SIG-M5 treated with dmso at 0.1 percent for 504 hours (cell line): ENCODE measurements around the gene STIM2.
"Not testable (repeated sequence)": the region's sequence is repeated elsewhere in the genome, so short reads cannot be mapped to it uniquely, and the experiment has no call there.

Source experiments
- DNase-seq: peaks from one replicate; lab custom pipeline; 2025; ENCODE audit not compliant: unreplicated experiment; lab: John Stamatoyannopoulos, UW

The STIM2 gene

DNA sequence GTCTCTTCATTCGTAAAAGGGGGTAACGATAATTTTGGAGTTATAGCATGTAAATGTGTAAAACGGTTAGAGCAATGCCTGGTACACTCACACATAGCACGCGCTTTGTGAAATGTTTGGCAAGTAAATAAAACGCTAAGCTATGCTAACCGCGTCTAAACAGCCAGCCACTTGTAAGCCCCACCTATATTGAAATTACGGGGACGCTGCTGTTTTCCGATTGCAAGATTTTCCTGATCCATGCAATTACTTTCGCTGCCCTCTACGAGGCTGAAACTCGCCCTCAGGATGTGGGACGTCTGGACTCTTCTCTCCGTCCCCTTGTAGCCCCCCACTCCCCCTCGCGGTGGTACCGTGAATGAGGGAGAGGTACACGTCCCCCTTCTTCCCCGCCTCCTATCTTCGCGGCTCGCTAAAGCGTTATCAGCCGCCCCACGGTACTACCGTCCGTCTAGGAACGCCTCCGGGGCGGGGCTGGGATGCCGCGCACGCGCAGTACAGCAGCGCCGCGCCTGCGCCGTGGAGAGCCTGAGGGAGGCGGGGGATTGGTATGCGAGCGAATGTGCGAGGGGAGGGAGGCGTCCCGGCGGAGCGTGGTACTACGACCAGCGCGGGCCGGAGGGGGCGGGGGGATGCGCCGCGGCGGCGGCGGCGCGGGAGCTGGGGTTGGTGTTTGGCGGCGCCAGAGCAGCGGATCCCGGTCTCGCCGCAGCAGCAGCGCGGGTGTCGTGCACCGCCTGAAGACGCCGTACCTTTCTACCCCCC is at the start of gene STIM2:
Gene STIM2 (plus strand): TSS at position 685 of the 765 bp plus-strand sequence.
- DNase-seq, result peak; percentile 94

DNA sequence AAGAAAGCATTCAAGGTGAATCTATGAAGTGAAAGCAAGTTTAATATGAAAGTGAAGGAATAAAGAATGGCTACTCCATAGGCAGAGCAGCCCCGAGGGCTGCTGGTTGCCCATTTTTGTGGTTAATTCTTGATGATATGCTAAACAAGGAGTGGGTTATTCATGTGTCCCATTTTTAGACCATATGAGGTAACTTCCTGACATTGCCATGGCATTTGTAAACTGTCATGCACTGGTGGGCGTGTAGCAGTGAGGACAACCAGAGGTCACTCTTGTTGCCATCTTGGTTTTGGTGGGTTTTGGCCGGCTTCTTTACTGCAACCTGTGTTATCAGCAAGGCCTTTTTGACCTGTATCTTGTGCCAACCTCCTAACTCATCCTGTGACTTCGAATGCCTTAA is 49.1 kb upstream of the STIM2 start:
- peak; percentile 31 for DNase-seq

DNA sequence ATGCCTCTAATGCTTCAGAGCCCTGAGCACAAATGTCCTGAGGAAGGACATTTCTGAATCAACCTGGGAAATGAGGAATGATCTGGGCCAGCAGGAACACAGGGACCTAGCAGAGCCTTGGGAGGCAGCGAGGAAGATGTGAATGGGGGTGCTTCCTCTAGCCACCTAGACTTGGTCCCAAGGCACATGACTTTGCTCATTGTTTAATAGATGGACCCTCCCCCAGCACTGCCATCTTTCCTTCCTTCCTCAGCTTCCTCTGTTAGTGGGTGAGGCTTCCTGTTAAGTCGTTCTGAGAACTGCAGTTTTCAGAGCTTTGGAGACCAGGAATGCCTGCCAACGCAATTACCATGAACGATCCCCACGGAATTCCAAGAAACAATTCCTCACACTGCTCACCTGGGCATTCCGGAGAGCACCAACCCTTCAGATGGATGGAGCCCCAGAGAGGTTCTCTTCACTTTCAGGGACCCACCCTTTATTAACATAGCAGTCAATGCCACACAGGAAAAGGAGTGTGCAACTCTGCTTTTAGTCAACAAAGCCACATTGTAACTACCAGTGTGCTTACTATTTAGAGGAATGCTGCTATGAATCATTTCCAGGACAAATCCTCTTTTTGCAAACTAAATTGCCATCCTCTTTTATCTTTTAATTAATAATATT is 48.5 kb upstream of the STIM2 start:
- DNase-seq, result no peak

DNA sequence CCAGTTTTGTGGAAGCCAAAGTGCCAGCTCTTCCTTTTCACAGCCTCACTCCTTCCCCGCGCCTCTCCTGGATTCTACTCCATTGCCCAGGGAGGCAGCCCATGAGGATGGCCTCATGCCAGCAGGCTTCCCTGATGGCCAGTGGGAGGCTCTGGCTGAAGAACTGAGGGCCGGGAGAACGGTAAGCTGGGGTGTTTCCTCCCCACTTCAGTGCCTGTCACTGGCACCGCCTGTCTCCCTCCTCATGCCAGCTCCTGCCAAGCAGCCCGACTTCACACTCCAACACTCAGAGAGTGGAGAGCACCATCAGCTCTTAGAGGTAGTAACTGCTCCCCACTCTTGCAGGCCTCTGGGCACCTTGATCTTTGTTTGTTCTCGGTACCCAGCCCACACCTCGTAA is 46.9 kb upstream of the STIM2 start:
- DNase-seq, result no peak

DNA sequence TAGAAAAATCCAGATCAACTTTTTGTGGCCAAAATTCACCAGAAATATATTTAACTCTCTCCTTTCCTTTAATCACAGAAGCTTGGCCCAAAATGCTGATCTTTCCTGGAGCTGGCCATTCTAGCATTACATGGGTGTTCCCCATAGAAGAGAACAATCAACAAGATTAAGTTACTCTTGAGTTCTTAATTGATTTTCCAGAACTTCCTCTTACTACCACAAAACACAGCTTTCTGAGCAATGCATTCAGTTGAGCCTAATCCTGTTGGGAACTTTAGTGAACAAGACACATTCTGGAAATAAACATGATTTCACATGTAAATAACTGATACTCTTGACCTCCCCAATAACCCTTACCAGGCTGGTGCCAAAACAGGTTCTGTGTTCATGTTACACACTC is 45.4 kb upstream of the STIM2 start:
- DNase-seq, result no peak

DNA sequence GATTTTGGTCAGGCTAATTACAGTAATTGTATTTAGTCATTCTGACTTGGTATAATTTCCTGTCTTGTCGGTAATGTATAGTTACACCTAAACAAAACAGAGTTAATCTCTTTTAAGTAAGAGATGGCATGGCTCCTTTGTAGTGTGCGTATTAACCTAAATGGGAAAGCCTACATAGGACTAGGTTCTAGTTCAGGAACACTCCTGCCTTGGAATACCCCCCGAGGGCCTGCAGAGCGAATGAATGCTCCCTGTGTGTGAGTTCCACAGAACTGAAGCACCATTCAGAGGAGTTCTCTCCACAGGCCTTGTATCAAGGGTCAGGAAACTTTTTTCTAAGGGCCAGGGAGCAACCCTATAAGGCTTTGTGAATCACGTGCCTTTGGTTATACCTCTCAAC is 44.9 kb upstream of the STIM2 start:
- no peak for DNase-seq

DNA sequence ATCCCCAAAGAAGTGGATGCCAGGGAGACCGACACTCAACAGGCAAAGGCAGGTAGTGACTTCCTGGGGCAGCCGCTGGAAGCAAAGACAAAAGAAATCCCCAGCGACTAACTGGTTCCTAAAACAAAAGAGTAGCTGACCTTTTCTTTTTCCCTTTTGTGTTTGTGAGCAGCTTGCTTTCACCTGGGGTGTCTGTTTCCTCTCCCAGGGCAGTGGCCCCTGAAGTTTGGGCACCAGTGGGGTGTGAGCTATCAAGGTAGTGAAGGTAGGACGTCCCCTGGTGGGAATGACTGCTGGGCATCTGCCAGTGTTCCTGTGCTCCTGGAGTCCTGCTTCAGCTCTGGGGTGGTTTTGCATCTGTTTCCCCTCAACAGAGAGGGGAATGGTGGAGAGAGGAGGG is 41.6 kb upstream of the STIM2 start:
- DNase-seq, result no peak

DNA sequence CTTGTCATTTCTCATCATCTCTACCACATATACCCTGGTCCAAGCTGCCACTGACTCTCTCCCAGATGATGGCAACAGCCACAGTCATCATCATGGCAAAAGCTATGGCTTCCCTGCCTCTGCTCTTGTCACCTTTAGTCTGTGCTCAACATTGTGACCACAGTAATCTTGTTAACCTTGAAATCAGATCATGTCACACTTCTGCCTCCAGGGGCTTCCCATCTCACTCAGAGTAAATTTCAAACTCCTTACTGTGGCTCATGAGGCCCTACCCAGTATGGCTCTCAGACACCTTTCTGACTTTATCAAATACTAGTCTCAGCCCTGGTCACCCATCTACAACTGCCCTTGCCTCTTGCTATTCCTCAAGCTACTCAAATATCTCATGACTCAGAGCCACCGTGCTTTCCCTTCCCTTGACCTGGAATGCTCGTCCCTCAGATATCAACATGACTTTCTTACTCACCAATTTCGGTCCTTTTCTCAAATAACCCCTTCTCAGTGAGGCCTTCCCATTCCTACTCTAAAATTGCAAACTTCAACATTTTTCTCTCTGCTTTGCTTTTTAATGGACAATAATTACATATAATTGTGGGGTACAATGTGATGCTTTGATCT is 41.1 kb upstream of the STIM2 start:
- DNase-seq, result no peak

DNA sequence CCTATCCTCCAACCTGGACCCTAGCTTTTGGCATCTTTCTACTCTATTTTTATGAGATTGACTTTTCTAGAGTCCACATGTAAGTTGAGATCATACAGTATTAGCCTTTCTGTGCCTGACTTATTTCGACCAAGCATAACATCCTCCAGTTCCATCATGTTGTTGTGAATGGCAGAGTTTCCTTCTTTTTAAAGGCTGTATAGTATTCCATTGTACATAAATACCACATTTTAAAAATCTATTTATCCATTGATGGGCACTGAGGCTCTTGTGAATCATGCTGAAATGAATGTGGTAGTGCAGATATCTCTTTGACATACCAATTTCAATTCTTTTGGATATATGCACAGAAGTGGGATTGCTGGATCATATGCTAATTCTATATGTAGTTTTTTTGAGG is 40.3 kb upstream of the STIM2 start:
- no peak for DNase-seq

DNA sequence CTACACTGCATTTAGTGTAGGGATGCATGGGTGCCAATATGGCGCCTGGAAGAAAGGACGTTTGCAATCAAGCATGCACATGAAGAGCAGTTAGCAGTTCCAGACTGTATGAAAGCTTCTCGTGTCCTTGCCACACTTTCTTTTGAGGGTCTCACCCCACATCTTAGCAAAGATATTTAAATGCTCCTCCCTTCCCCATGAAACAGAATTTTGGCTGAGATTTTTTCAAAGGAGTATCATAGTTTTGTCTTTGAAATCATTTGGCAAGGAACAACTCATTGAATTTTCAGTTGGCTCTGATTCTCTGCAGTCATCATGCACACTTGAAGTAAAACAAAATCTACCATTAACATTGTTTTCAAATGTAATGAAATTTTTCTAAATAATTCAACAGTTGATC is 39.6 kb upstream of the STIM2 start:
- DNase-seq, result no peak

DNA sequence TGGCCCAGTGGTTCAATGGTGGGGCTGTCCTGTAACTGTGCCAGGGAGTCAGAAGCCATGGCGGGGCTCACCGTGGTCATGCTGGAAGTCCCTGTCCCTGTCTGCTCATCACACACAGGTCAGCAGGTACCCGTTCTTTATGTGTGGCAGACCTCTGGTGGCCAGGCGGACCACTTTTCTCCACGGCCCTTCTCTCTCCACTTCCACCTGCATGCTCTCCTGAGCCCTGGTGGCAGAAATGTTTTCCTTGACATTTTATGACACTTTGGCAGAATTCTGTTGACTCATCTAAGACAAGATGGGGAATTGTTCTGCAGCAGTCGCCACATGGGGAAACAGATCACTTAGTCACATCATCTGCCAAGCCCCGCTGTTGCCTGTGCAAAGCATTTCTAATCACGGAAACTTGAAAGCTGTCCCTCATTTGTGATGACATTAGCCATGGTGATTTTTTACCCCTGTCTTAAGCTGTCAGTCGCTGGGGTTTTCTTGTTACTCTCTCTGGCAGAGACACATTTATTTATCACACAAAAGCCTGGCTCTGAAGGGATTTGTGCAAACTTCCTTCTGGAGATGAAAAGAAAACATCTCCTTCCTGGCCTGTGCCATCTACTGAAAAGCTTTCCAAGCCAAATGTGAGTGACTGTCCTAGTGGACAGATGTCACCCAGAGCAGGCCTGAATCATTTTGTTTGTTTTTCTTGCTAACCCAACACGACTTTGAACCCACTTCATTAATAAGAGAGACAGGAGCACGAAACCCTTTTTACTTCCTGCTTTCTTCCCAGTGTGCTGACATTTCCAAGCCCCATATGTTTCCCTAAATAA is 38.8 kb upstream of the STIM2 start:
- DNase-seq, result no peak

DNA sequence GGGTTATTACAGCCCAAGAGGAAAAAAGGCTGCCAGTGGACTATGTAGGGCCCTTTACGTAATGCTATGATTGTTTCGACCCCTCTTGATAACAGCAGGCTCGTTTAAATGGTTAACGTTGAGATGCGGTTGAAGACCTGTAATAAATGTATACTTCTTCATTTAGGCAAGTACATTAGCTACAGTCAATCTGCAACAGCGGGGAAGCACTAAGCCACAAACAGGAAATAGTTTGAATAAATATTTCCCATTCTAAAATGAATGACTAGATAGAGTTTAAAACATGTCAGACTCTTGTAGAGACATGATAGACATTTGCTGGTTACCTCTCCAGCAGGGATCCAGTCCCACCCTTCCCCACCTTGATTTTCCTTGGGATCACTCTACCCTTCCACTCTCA is 38.1 kb upstream of the STIM2 start:
- no peak for DNase-seq

DNA sequence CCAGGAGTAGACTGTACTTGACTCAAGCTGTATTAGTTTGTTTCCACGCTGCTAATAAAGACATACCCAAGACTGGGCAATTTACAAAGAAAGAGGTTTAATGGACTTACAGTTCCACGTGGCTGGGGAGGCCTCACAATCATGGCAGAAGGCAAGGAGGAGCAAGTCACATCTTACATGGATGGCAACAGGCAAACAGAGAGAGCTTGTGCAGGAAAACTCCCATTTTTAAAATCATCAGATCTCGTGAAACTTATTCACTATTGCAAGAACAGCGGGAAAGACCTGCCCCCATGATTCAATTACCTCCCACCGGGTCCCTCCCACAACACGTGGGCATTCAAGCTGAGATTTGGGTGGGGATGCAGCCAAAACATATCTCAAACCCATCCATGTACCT is 37.7 kb upstream of the STIM2 start:
- DNase-seq, result not testable (repeated sequence)

DNA sequence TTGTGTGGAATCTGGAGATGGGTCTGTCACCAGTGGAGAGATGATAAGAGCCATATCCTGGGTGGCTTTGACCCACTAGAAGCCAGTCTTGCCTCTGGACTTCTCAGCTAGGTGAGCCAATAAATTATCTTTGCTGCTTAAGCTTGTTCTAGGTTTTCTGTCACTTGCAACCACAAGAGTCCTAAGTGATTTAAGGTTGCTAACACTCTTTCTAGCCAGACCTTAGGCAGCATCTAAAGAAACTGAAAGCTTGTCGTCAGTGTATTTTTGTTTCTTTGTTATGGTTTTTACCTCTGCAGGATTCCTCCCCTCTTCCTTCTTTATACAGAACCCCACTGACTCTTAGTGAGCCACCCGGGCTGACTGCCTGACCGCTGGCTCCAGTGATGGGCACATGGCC is 37.1 kb upstream of the STIM2 start:
- DNase-seq, result no peak

DNA sequence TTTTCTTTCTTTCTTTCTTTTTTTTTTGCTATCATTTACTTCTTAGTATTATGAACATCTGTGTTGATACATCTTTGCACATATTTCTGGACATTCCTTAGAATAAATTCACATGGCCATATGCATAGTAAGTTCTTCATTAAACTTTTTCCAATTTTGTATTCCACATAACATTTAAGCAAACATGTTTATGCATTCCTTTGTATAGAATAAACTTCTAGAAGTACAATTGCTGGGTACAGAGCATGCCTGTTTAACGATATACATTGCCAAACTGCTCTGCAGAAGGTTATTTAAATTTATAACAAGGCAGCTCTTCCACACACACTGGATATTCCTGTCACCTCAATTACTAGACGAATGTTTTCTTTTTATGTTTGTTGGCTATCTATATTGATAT is 36.0 kb upstream of the STIM2 start:
- DNase-seq, result no peak

DNA sequence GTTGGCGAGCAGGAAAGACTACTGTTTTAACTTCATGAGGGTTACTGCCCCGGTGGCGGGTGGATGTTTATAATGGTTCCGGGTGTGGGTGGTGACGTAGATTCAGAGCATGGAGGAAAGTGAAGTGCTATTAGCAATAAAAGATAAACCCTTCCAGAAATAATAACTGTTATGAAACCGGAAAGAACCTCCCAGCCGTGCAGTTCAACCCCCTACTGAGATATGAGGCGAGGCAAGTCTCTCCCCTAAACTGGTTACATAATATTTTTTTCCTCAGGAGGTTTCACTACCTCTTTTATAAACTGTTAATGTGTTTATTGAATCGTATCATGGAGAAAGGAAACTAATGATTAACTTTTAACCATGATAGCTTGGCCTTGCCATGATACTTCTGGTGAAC is 33.9 kb upstream of the STIM2 start:
- DNase-seq, result peak; percentile 98

DNA sequence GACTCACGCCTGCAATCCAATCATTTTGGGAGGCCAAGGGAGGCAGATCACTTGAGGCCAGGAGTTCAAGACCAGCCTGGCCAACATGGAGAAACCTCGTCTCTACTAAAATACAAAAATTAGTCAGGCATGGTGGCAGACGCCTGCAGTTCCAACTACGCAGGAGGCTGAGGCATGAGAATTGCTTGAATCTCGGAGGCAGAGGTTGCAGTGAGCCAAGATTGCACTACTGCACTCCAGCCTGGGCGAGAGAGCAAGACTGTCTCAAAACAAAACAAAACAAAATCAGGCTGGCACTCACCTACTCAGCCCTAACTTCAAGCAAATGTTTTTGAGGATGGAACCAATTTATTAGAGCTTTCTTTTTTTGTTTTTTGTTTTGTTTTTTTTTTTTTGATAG is 33.3 kb upstream of the STIM2 start:
- not testable (repeated sequence) for DNase-seq

DNA sequence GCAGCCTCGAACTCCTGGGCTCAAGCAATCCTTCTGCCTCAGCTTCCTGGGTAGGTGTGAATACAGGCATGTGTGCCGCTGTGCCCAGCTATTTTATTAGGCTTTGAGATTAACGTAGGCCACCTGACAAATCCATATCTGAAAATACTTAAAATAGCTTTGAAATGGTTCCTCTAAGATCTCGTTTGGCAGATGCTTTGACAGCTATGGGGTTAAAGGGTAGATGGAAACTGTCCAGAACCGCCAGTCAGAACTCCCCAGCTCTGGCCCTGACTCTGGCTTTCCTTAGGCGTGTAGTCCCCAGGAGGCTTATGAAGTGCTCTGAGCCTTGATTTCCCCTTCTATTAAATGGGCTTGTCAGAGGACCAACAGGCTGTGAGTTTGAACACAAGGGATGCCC is 32.8 kb upstream of the STIM2 start:
- DNase-seq, result no peak

DNA sequence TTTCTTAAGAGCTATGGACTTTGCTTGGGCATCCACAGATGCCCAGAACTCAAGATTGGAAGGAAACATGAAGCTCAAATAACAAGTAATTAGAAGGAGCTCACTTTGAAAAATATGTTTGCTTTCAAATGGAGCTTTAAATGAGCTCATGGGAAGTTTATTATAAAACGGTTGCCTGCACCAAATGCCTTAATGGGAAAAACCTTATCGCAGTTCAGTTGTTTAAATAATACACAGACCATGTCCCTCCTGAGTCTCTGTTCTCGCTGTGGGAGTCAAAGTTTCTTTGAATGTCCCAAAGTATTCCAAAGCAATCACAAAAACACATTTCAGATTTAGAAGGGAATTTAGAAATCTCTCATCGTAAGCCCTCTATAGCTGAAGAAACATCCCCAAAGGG is 31.6 kb upstream of the STIM2 start:
- DNase-seq, result no peak

DNA sequence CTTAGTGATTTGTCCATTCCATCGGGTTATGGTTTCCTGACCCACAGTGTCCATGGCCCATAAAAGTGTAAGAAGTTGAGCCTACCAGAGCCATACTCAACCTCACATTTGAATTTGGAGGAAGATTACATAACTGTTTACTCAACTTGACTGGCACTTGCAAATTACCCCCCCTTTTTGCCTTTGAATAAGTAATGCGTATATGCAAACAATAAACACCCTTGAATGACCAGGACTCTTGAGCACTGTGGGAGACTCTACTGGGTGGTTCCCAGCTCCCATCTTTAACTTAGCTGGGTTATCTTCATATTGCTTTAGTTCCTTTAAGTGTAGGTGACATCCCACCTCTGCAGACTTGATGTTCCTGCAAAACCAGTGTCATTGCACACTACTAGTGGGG is 30.6 kb upstream of the STIM2 start:
- no peak for DNase-seq

DNA sequence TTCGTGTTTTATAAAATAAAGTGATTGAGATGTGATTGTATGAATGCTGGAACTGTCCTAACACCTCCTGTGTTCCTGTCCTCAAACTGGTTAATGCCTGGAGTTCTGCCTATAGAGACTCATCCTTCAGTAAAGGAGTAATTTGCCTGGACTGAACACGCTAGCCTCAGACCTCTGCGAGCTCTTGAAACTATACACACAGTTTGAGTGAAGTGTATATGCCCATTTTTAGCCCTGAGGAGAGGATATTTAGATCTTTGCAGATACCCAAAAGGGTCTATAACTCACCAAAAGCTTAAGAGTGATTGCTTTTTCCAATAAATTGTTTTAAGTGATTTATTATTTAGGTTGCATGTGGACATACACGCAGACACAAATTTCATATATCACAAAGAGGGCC is 29.9 kb upstream of the STIM2 start:
- no peak for DNase-seq

DNA sequence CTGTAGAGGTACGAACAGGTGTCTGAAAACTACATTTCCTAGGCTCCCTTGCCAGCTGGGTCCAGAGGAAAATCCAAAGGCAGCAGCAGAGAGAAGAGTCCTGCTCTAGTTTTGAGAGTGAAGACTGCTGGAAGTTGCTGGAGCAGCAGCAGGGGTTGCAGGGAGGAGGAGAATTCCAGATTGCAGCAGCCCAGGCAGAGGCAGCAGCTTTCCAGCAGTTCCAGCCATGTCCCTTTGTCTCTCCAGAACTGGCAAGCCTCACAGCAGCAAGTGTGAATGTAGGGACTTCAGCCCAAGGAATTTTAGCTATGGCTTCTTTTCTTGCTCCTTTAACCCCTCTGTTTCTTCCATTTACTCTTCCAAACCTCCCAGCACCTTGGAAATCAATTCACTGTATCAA is 24.1 kb upstream of the STIM2 start:
- no peak for DNase-seq
